ENCODE measurements around the gene RLBP1. TPM values are rescaled to one million over a fixed set of nuclear protein-coding genes. Genes with fewer than 3 reads are reported as not detected.

Gene RLBP1
- total RNA-seq, 1 donor from 2014 or later, result not detected

- no peaks in the 10 kb centered on the region for H3K27me3 ChIP-seq (ENCODE audit: control insufficient read depth, insufficient read depth, low read length)
- DNase-seq (ENCODE audit: low read depth) (no peak), FAIRE-seq (no peak)
- TF ChIP-seq CTCF (IDR thresholded peaks at IDR 0.05; ENCODE audit: insufficient read depth, low read length, severe bottlenecking), result no peak
- no peak overlapping the region for H3K4me3 ChIP-seq (ENCODE audit: low read depth, low read length)
- peaks cover 5% of the 10 kb centered on the region for H3K36me3 ChIP-seq (ENCODE audit: control insufficient read depth, insufficient read depth, low read length)
Observed at GRCh38 chr15:89161666-89162065, 59.7 kb downstream of the RLBP1 start.

Other genes with a start within 250 kb of the RLBP1 start
- gene ABHD2, start 133.1 kb downstream of the RLBP1 start, total RNA-seq, result 33.5 and 35.5 TPM in 2 replicates
- gene FANCI, start 22.4 kb upstream of the RLBP1 start, total RNA-seq, result 3.5 and 5.5 TPM in 2 replicates
- gene POLG, start 113.2 kb upstream of the RLBP1 start, total RNA-seq, result 85.6 and 93.7 TPM in 2 replicates